CD4-positive, alpha-beta T cell treated with Interleukin-2 at 100 ng/mL for 4 hours (primary cell): ENCODE measurements around the gene BAZ2A.
"Not testable (repeated sequence)": the region's sequence is repeated elsewhere in the genome, so short reads cannot be mapped to it uniquely, and the experiment has no call there.

Experiments used
- DNase-seq: peaks from one replicate; pipeline ENCODE4 v3.0.0-alpha.2; 2020; ENCODE audit warnings: low spot score

BAZ2A gene

DNA sequence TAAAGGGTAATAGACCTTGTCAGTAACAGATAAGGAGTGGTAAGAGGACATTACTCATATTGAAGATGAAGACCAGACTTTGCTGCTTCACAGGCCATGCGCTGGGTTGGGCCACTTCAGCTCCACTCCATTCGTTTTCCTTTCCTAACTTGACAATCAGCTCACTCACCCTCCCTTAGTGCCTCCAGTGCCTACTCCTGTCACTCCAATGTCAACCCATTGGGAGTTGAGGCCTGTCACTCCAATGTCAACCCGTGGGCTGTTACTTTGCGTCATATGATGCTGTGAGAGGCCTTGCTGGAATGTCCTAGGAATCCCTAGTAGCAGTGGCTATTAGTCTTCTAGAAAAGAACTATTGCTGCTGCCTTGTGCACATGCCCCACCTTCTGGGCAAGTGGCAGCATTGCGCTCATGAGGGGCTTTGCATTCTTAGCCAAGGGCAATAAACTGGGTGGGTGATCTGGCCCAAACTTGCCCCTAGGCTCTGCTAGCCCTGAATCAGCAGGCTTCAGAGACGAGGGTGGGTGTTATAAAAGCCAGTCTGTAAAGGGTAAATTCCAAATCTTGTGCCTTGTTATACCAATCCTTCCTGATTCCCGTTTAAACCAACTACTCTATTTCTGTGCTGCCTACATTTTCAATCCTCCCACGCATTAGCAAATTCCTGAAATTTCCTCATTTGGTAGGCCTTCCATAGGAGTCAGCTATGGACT, 36.1 kb downstream of the BAZ2A start:
- DNase-seq = peak; percentile 60

GRCh38 chr12:56591961-56592360, 38.2 kb downstream of the BAZ2A start:
- DNase-seq = no peak

- no peak for DNase-seq
Observed at GRCh38 chr12:56591126-56591525, 39.0 kb downstream of the BAZ2A start.

DNA sequence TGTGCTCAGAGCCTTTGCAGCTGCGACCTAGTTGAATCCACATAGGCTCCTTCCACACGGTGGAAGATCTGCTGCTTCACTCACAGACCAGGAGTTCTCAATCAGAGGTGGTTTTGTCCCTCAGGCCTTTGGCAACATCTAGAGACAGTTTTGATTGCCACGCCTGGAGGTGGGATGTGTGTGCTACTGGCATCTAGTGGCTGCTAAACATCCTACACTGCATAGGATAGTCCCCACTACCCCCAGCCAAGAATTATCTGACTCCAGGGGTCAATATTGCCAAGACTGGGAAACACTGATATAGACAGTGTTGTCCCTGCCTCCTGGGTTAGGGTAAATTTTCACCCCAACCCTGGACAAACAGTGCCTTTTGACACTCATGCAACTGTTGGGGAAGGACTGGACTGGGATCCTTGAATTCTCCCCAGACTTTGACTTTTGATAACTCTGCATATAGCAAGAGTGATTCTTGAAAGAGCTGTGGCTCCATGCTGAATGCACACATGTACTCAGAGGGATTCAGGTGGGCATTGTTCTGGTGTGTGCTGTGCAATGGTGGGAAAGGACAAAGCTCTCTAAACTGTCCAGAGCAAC, 39.8 kb downstream of the BAZ2A start:
- peak; percentile 12 for DNase-seq

DNA sequence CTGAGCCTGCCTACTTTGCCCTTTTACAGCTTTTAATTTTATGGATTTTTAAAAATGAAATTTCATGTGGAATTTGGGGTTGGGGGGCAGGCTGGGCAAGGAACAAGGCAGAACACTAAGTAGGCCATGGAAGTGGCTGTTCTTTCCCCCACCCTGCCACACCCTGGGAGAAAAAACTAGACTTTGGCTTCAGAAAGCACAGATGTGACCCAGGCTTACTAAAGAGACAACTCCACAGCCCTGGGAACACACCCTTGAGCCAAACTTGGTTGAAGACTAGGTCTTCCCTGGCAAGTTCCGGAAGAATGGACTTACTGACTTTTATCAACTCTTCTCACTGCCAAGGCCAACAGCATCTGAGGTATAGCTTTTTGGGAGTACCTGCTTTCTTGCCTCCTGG, 40.3 kb downstream of the BAZ2A start:
- no peak for DNase-seq

DNA sequence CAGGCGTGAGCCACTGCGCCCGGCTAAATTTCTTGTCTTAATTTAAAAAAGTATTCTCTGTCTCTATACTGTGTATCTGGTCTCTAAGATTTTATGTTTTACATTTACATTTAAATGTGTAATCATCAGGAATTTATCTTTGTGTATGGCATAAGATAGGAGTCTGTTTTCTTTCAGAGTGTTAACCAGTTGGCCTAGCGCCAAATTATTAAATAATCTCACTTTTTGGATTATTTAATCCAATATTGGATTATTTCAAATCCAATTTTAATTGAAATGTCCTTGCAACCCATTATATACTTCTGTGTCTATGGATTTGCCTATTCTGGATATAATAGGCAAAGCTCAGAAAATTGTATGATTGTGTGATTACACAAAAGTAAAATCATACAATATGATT, 45.0 kb downstream of the BAZ2A start:
- DNase-seq = no peak

DNA sequence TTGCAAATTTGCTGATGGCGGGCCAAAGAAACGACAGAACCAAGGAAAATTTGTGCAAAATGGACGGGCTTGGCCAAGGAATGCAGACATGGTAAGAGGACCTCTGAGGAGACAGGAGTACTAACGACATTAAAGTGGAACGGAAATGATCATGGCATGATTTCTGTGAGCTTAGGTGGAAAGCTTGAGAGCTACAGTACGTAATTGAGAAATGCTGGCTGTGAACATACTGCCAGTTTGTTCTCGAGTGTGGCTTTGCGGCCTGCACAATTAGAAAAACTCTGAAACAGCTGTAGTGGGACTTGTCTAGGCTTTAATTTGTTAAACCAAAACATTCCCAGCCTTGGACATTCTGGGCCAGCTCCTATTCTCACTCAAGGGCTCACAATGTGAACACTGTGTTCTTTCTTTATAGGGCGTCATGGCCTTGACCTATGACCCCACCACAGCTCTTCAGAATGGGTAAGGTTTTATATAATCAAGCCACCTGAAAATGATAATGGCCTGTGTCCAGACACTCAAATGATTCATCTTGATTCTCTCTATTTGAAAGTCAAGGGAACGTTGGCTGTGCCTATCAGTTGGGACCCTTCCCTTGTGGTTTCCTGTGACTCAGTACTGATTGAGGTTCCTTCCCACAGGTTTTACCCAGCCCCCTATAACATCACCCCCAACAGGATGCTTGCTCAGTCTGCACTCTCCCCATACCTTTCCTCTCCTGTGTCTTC, 48.5 kb downstream of the BAZ2A start:
- peak; percentile 68 for DNase-seq

DNA sequence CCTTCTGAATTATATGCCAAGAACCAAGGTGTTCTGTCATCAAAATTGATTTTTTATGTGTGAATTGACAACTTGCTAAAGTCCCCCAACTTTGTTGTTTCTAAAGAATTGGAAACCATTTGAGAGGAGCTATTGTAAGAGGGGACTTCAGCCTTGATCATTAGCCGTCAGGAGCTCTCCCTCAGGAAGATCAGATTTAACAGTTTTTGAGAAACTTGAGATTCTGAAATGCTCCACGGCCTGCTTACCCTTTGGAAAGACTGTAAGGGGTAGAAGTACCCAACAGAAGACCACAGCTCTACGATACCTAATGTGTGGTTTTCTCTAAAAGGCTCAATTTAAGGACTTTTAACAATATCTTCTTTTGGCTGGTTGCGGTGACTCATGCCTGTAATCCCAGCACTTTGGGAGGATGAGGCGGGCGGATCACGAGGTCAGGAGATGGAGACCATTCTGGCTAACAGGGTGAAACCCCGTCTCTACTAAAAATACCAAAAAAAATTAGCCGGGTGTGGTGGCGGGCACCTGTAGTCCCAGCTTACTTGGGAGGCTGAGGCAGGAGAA, 51.1 kb downstream of the BAZ2A start:
- no peak for DNase-seq

DNA sequence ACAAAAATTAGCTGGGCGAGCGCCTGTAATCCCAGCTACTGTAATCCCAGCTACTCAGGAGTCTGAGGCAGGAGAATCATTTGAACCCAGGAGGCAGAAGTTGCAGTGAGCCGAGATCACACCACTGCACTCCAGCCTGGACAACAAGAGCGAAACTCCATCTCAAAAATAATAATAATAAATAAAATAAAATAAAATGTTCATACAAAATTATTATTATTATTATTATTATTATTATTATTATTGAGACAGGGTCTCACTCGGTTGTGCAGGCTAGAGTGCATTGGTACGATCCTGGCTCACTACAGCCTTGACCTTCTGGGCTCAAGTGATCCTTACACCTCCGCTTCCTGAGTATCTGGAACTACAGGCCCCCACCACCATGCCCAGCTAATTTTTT, 52.9 kb downstream of the BAZ2A start:
- not testable (repeated sequence) for DNase-seq

GRCh38 chr12:56574210-56574609, 55.9 kb downstream of the BAZ2A start:
- no peak for DNase-seq

DNA sequence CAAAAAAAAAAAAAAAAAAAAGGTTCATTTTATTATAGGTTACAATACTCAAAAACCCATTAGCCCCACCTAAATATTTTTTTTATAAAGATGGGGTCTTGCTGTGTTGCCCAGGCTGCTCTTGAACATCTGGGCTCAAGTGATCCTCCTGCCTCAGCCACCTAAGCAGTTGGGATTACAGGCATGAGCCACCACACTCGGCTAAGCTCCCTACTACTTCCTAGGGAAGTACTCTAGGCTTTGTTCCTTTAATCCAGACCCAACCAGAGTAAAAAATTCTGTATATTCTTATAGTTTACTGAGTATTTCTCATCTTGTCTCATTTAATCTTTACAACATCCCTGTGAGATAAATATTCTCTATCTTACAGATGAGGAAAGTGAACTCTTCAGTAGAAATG, 57.8 kb downstream of the BAZ2A start:
- DNase-seq = no peak

DNA sequence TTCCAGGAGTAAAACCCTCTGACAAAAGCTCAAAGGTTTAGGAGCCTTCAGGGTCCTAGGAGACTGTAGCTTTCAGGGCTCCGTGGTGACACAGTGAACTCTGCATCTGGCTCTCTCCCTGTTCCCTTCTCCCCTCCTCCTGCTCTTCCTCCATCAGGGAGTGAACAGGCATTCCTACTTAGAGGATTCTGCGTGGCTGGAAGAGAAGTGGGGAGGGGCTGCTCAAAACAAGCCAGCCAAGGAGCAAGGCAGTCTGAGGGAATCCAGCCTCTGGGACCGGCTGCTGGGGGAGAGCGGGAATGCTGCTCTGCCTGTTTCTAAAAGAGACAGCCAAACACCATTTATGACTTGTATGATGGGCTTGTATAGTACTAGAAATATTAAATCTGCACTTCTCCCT, 59.0 kb downstream of the BAZ2A start:
- DNase-seq = no peak

- DNase-seq = no peak
Observed at GRCh38 chr12:56568146-56568545, 62.0 kb downstream of the BAZ2A start.

GRCh38 chr12:56565510-56566101, 64.5 kb downstream of the BAZ2A start:
- no peak for DNase-seq

DNA sequence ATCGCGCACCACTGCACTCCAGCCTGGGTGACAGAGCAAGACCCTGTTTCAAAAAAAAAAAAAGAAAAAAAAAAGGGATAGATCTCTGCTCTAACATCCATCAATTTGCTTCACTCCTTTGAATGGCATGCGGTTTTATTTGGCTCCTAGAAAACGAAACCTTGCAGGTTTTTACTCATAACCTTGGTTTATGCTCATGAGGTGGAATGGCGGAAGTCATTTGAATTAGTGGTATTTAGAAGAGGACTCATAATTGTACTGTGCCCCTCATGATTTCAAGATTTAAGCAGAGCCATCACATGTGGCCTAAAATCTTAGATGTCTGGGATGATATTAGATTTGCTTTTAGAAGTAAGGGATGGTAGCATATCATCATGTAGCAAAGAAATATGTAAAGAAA, 79.1 kb downstream of the BAZ2A start:
- DNase-seq = no peak

GRCh38 chr12:56546680-56547079, 83.4 kb downstream of the BAZ2A start:
- no peak for DNase-seq
